Effector memory CD4-positive, alpha-beta T cell (primary cell): Measurements from ENCODE around the gene POP4.

Experiments
- DNase-seq, 3 donors: peaks; one replicate each; pipeline ENCODE4 v3.0.0-alpha.2; 2020
- H3K27ac ChIP-seq: 2 replicates; pipeline ENCODE4 v1.7.0; 2013; ENCODE audit warnings: mild to moderate bottlenecking, low read length, moderate library complexity; ENCODE audit not compliant: insufficient read depth, poor library complexity, severe bottlenecking
- H3K27me3 ChIP-seq: replicated peaks from 2 replicates; pipeline ENCODE4 v1.7.0; 2013; ENCODE audit warnings: mild to moderate bottlenecking, low read length; ENCODE audit not compliant: insufficient read depth, control insufficient read depth, poor library complexity, severe bottlenecking
- H3K36me3 ChIP-seq: 2 replicates; pipeline ENCODE4 v1.7.0; 2013; ENCODE audit warnings: mild to moderate bottlenecking, low read length, moderate library complexity; ENCODE audit not compliant: control insufficient read depth, insufficient read depth
- H3K4me1 ChIP-seq: 2 replicates; pipeline ENCODE4 v1.7.0; 2013; ENCODE audit warnings: low read length, mild to moderate bottlenecking; ENCODE audit not compliant: control insufficient read depth, insufficient read depth, poor library complexity, severe bottlenecking
- H3K4me3 ChIP-seq: 2 replicates; pipeline ENCODE4 v1.7.0; 2013; ENCODE audit warnings: low read length, low read depth, mild to moderate bottlenecking; ENCODE audit not compliant: insufficient read depth, poor library complexity, severe bottlenecking
- H3K9me3 ChIP-seq: 2 replicates; pipeline ENCODE4 v1.7.0; 2013; ENCODE audit warnings: mild to moderate bottlenecking, low read length, moderate library complexity; ENCODE audit not compliant: control insufficient read depth

POP4 gene

GRCh38 chr19:29576761-29577648, 29.1 kb upstream of the POP4 start:
- no peaks in the 10 kb centered on the region for H3K36me3 ChIP-seq
- H3K4me1 ChIP-seq, result no peaks in the 10 kb centered on the region
- no peak for DNase-seq
- H3K27me3 ChIP-seq, result peaks cover 8% of the 10 kb centered on the region
- H3K4me3 ChIP-seq, result no peak overlapping the region
- H3K27ac ChIP-seq, result no peak overlapping the region
- H3K9me3 ChIP-seq, result no peaks in the 10 kb centered on the region

- Histone ChIP-seq H3K36me3 (no peaks in the 10 kb centered on the region), H3K27me3 (peaks cover 8% of the 10 kb centered on the region), H3K4me1 (no peaks in the 10 kb centered on the region), H3K27ac (no peak overlapping the region), H3K9me3 (no peaks in the 10 kb centered on the region), H3K4me3 (no peak overlapping the region)
- DNase-seq, result no peak
Observed at GRCh38 chr19:29577649-29577963, 28.5 kb upstream of the POP4 start.

GRCh38 chr19:29578349-29578748, 27.7 kb upstream of the POP4 start:
- no peaks in the 10 kb centered on the region for H3K36me3 ChIP-seq
- peaks cover 8% of the 10 kb centered on the region for H3K27me3 ChIP-seq

GRCh38 chr19:29579308-29579910, 26.7 kb upstream of the POP4 start:
- DNase-seq, result no peak
- peaks cover 8% of the 10 kb centered on the region for H3K27me3 ChIP-seq
- no peak overlapping the region for H3K27ac ChIP-seq
- no peaks in the 10 kb centered on the region for H3K4me1 ChIP-seq
- no peaks in the 10 kb centered on the region for H3K36me3 ChIP-seq
- no peaks in the 10 kb centered on the region for H3K9me3 ChIP-seq
- no peak overlapping the region for H3K4me3 ChIP-seq

More at GRCh38 chr19:29578349-29578748, 27.7 kb upstream of the POP4 start:
- Histone ChIP-seq H3K4me3 (no peak overlapping the region), H3K27ac (no peak overlapping the region), H3K4me1 (no peaks in the 10 kb centered on the region), H3K9me3 (no peaks in the 10 kb centered on the region)
- no peak for DNase-seq

GRCh38 chr19:29581398-29581797, 24.7 kb upstream of the POP4 start:
- peaks cover under 1% of the 10 kb centered on the region for H3K27me3 ChIP-seq
- no peak for DNase-seq
- H3K4me3 ChIP-seq, result no peak overlapping the region
- H3K9me3 ChIP-seq, result no peaks in the 10 kb centered on the region
- no peaks in the 10 kb centered on the region for H3K4me1 ChIP-seq
- no peak overlapping the region for H3K27ac ChIP-seq
- no peaks in the 10 kb centered on the region for H3K36me3 ChIP-seq

- no peak for DNase-seq
- no peak overlapping the region for H3K27ac ChIP-seq
- no peak overlapping the region for H3K4me3 ChIP-seq
- H3K4me1 ChIP-seq, result no peaks in the 10 kb centered on the region
- H3K27me3 ChIP-seq, result no peaks in the 10 kb centered on the region
- H3K9me3 ChIP-seq, result no peaks in the 10 kb centered on the region
- H3K36me3 ChIP-seq, result no peaks in the 10 kb centered on the region
Observed at GRCh38 chr19:29583196-29583999, 22.7 kb upstream of the POP4 start.

- no peak overlapping the region for H3K27ac ChIP-seq
- H3K4me1 ChIP-seq, result no peaks in the 10 kb centered on the region
- H3K9me3 ChIP-seq, result no peaks in the 10 kb centered on the region
- H3K36me3 ChIP-seq, result no peaks in the 10 kb centered on the region
- no peak for DNase-seq
- H3K4me3 ChIP-seq, result no peak overlapping the region
- no peaks in the 10 kb centered on the region for H3K27me3 ChIP-seq
Observed at GRCh38 chr19:29586401-29586800, 19.7 kb upstream of the POP4 start.

GRCh38 chr19:29587059-29587458, 19.0 kb upstream of the POP4 start:
- Histone ChIP-seq H3K36me3 (no peaks in the 10 kb centered on the region), H3K4me1 (no peaks in the 10 kb centered on the region), H3K27ac (no peak overlapping the region), H3K27me3 (no peaks in the 10 kb centered on the region), H3K4me3 (no peak overlapping the region), H3K9me3 (no peaks in the 10 kb centered on the region)
- no peak for DNase-seq

- DNase-seq, result peak; percentile 28 to 34 (median 31)
- Histone ChIP-seq H3K36me3 (no peaks in the 10 kb centered on the region), H3K27ac (no peak overlapping the region), H3K4me1 (no peaks in the 10 kb centered on the region), H3K27me3 (no peaks in the 10 kb centered on the region), H3K4me3 (no peak overlapping the region), H3K9me3 (no peaks in the 10 kb centered on the region)
Observed at GRCh38 chr19:29587518-29587986, 18.5 kb upstream of the POP4 start.

GRCh38 chr19:29588095-29588494, 18.0 kb upstream of the POP4 start:
- Histone ChIP-seq H3K27me3 (no peaks in the 10 kb centered on the region), H3K27ac (no peak overlapping the region), H3K4me3 (no peak overlapping the region), H3K36me3 (no peaks in the 10 kb centered on the region), H3K9me3 (no peaks in the 10 kb centered on the region), H3K4me1 (no peaks in the 10 kb centered on the region)
- no peak for DNase-seq
